Endodermal cell (in vitro differentiated cells): ENCODE results near the gene SLC35D2. TPM values are rescaled to one million over a fixed set of nuclear protein-coding genes. Genes with fewer than 3 reads are reported as not detected.

Experiments used
- DNase-seq: peaks from one replicate; pipeline ENCODE4 v3.0.0-alpha.2; 2017
- H3K27ac ChIP-seq: 2 replicates; pipeline ENCODE4 v1.5.1; 2013; ENCODE audit warnings: mild to moderate bottlenecking, low read depth, low read length, moderate library complexity
- H3K27me3 ChIP-seq: 2 replicates; pipeline ENCODE4 v1.6.1; 2013; ENCODE audit warnings: mild to moderate bottlenecking, low read length, moderate library complexity; ENCODE audit not compliant: insufficient read depth, control insufficient read depth, poor library complexity, severe bottlenecking
- H3K36me3 ChIP-seq: 2 replicates; pipeline ENCODE4 v1.7.0; 2013; ENCODE audit warnings: mild to moderate bottlenecking, low read length, moderate library complexity; ENCODE audit not compliant: control insufficient read depth, insufficient read depth
- H3K4me1 ChIP-seq: one replicate; pipeline ENCODE4 v1.7.0; 2013; ENCODE audit warnings: low read length; ENCODE audit not compliant: control insufficient read depth, insufficient read depth
- H3K4me3 ChIP-seq: 2 replicates; pipeline ENCODE4 v1.5.1; 2013; ENCODE audit warnings: mild to moderate bottlenecking, low read length, moderate library complexity
- H3K9ac ChIP-seq: 2 replicates; pipeline ENCODE4 v1.6.1; 2013; ENCODE audit warnings: mild to moderate bottlenecking, low read length, moderate library complexity; ENCODE audit not compliant: poor library complexity, severe bottlenecking; ENCODE audit errors: extremely low read depth
- H3K9me3 ChIP-seq: 2 replicates; pipeline ENCODE4 v1.6.1; 2013; ENCODE audit warnings: mild to moderate bottlenecking, low read length, moderate library complexity; ENCODE audit not compliant: control insufficient read depth
- H3K27ac Mint-ChIP-seq: 2 replicates; pipeline ENCODE4 v1.8.0; 2020; ENCODE audit warnings: mixed read lengths
- H3K27me3 Mint-ChIP-seq: 2 replicates; pipeline ENCODE4 v1.8.0; 2021; ENCODE audit warnings: mild to moderate bottlenecking, mixed read lengths; ENCODE audit not compliant: insufficient read depth
- H3K36me3 Mint-ChIP-seq: 2 replicates; pipeline ENCODE4 v1.8.0; 2020; ENCODE audit warnings: low read depth, mixed read lengths
- H3K4me1 Mint-ChIP-seq: 2 replicates; pipeline ENCODE4 v1.8.0; 2020; ENCODE audit warnings: mixed read lengths
- H3K4me3 Mint-ChIP-seq: 2 replicates; pipeline ENCODE4 v1.8.0; 2020; ENCODE audit warnings: mild to moderate bottlenecking, moderate library complexity, mixed read lengths
- H3K9me3 Mint-ChIP-seq: 2 replicates; pipeline ENCODE4 v1.8.0; 2020; ENCODE audit warnings: mild to moderate bottlenecking, mixed read lengths
- CTCF ChIP-seq: fragments of 200-600 bp; sonication (generic); conservative IDR thresholded peaks from 2 replicates; pipeline ENCODE4 v1.5.0; 2021; ENCODE audit warnings: antibody characterized with exemption, mild to moderate bottlenecking
- WGBS, 2 experiments: methylation state at CpG; one replicate each; pipeline versions ENCODE4 v1.1.5 to v1.1.7; 2013; ENCODE audit warnings: missing lambda C conversion rate in 2 of 2, mixed read lengths in 1 of 2; ENCODE audit not compliant: insufficient coverage in 1 of 2, insufficient read length in 1 of 2; 5-methylcytosine and 5-hydroxymethylcytosine counted together
- total RNA-seq, 2 donors: library from RNA; stranded (reverse); fragmentation: NEBNext Ultra II Directional in 1 of 2; extraction: Animal tissue kit (Norgen Biotek cat#: 25700) in 1 of 2; gene quantifications; 2 replicates in 1 of 2; 3 replicates in 1 of 2; pipeline ENCODE4 v1.2.1, GENCODE V29; 2021

SLC35D2 gene
- total RNA-seq, 2 donors from 2014 or later, result 31.9 to 36.2 TPM

- H3K4me1 ChIP-seq, result peaks cover 2% of the 10 kb centered on the region
- H3K27me3 ChIP-seq, result no peaks in the 10 kb centered on the region
- Mint-ChIP-seq H3K27ac (no peak overlapping the region), H3K27me3 (no peaks in the 10 kb centered on the region), H3K4me3 (no peak overlapping the region), H3K36me3 (peaks cover 22% of the 10 kb centered on the region), H3K4me1 (peaks cover 6% of the 10 kb centered on the region), H3K9me3 (peaks cover 1% of the 10 kb centered on the region)
- no peak overlapping the region for H3K4me3 ChIP-seq
- 83% methylated on average over 1 of the region's 3 CpGs; no CpG with 5 or more reads in 1 of the 2 experiments for WGBS, 2 experiments
- peaks cover 25% of the 10 kb centered on the region for H3K36me3 ChIP-seq
- no peak for TF ChIP-seq CTCF
- no peak for DNase-seq
- no peaks in the 10 kb centered on the region for H3K9me3 ChIP-seq
- H3K27ac ChIP-seq, result no peak overlapping the region
- no peak overlapping the region for H3K9ac ChIP-seq
Observed at GRCh38 chr9:96338299-96338698, 45.2 kb downstream of the SLC35D2 start.

- peaks cover 1% of the 10 kb centered on the region for H3K9me3 Mint-ChIP-seq
- Histone ChIP-seq H3K4me3 (no peak overlapping the region), H3K9ac (no peak overlapping the region), H3K36me3 (peaks cover 15% of the 10 kb centered on the region), H3K9me3 (no peaks in the 10 kb centered on the region), H3K4me1 (no peaks in the 10 kb centered on the region), H3K27me3 (no peaks in the 10 kb centered on the region), H3K27ac (no peak overlapping the region)
- TF ChIP-seq CTCF, result no peak
- H3K27ac Mint-ChIP-seq, result no peak overlapping the region
- H3K4me1 Mint-ChIP-seq, result peaks cover 5% of the 10 kb centered on the region
- WGBS, 2 experiments, result 94% methylated on average over 1 of the region's 1 CpG; no CpG with 5 or more reads in 1 of the 2 experiments
- H3K27me3 Mint-ChIP-seq, result no peaks in the 10 kb centered on the region
- DNase-seq, result no peak
- no peak overlapping the region for H3K4me3 Mint-ChIP-seq
- peaks cover 19% of the 10 kb centered on the region for H3K36me3 Mint-ChIP-seq
Observed at GRCh38 chr9:96333958-96334357, 49.6 kb downstream of the SLC35D2 start.

- H3K27me3 Mint-ChIP-seq, result no peaks in the 10 kb centered on the region
- no peak for TF ChIP-seq CTCF
- H3K4me1 Mint-ChIP-seq, result peaks cover 5% of the 10 kb centered on the region
- no peaks in the 10 kb centered on the region for H3K9me3 ChIP-seq
- no peak overlapping the region for H3K4me3 ChIP-seq
- WGBS, 2 experiments, result 75 to 89% methylated on average over 8 to 9 of the region's 9 CpGs
- no peak overlapping the region for H3K27ac ChIP-seq
- no peak overlapping the region for H3K4me3 Mint-ChIP-seq
- H3K27ac Mint-ChIP-seq, result peak overlapping the region; percentile 4
- peaks cover 14% of the 10 kb centered on the region for H3K36me3 ChIP-seq
- peaks cover 20% of the 10 kb centered on the region for H3K36me3 Mint-ChIP-seq
- H3K9ac ChIP-seq, result no peak overlapping the region
- no peak for DNase-seq
- H3K27me3 ChIP-seq, result no peaks in the 10 kb centered on the region
- H3K9me3 Mint-ChIP-seq, result peaks cover 1% of the 10 kb centered on the region
- H3K4me1 ChIP-seq, result no peaks in the 10 kb centered on the region
Observed at GRCh38 chr9:96331236-96331947, 52.1 kb downstream of the SLC35D2 start.
